Endothelial cell of umbilical vein (primary cell): Measurements from ENCODE around the gene TIRAP.

Source experiments
- EZH2 ChIP-seq: IDR thresholded peaks from 2 replicates; pipeline ENCODE4 v1.6.1; 2012; ENCODE audit warnings: borderline replicate concordance, low read depth, mild to moderate bottlenecking, moderate library complexity, low read length, inconsistent platforms; ENCODE audit not compliant: severe bottlenecking
- GATA2 ChIP-seq: IDR thresholded peaks from 2 replicates; pipeline ENCODE4 v1.7.0; 2011; ENCODE audit warnings: low read depth, mild to moderate bottlenecking, moderate library complexity, mixed read lengths, low read length; ENCODE audit not compliant: insufficient read length, insufficient read depth
- JUN ChIP-seq: IDR thresholded peaks from 2 replicates; pipeline ENCODE4 v1.6.1; 2011; ENCODE audit warnings: borderline replicate concordance, low read depth; ENCODE audit not compliant: insufficient read length, insufficient read depth
- MYC ChIP-seq: IDR thresholded peaks from one replicate; pipeline ENCODE4 v1.6.1; 2011; ENCODE audit warnings: mild to moderate bottlenecking, low read depth, low read length
- POLR2A ChIP-seq: IDR thresholded peaks from 2 replicates; pipeline ENCODE4 v1.6.1; 2012; ENCODE audit warnings: low read depth, mild to moderate bottlenecking, control low read depth, low read length
- POLR2AphosphoS5 ChIP-seq: IDR thresholded peaks from 2 replicates; pipeline ENCODE4 v1.6.1; 2012; ENCODE audit warnings: low read depth, mild to moderate bottlenecking, control low read depth, low read length, moderate library complexity; ENCODE audit not compliant: insufficient read depth
- TF ChIP-seq, protein P1 (sequence below), 2 donors: IDR thresholded peaks; 1 replicate in 1 of 2; 2 replicates in 1 of 2; pipeline ENCODE4 v1.5.1; 2011; ENCODE audit warnings: low read length in 2 of 2, mild to moderate bottlenecking in 2 of 2, moderate library complexity in 2 of 2, control low read depth in 1 of 2, inconsistent platforms in 1 of 2, low read depth in 1 of 2; ENCODE audit not compliant: insufficient read depth in 1 of 2; ENCODE audit errors: extremely low read depth in 1 of 2
- TF ChIP-seq, protein P2 (sequence below): IDR thresholded peaks from 2 replicates; pipeline ENCODE4 v1.6.1; 2011; ENCODE audit not compliant: insufficient read depth, insufficient read length

DNA sequence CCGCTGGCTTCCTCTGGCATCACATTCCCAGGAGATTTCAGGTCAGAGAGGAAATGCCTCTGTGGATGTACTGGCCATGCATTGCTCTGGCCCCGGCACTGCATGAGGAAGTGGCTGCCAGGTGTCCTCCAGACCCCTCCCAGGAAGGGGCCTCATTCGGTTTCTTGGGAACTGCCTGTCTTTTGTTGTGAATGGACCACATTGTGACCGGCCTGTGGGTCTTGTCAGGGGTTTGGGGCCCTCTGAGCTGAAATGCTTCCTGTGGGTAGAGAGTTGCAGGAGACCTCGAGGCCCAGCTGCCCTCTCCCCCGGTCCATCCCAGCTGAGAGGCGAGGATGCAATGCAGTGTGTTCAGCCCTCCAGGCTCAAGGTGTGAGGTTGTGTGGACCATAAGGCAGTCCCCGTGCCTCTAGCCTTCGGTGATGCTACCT is 53.8 kb downstream of the TIRAP start:
- TF ChIP-seq, protein P1, sequence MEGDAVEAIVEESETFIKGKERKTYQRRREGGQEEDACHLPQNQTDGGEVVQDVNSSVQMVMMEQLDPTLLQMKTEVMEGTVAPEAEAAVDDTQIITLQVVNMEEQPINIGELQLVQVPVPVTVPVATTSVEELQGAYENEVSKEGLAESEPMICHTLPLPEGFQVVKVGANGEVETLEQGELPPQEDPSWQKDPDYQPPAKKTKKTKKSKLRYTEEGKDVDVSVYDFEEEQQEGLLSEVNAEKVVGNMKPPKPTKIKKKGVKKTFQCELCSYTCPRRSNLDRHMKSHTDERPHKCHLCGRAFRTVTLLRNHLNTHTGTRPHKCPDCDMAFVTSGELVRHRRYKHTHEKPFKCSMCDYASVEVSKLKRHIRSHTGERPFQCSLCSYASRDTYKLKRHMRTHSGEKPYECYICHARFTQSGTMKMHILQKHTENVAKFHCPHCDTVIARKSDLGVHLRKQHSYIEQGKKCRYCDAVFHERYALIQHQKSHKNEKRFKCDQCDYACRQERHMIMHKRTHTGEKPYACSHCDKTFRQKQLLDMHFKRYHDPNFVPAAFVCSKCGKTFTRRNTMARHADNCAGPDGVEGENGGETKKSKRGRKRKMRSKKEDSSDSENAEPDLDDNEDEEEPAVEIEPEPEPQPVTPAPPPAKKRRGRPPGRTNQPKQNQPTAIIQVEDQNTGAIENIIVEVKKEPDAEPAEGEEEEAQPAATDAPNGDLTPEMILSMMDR (IDR thresholded peaks at IDR 0.05; ENCODE audit: extremely low read depth in 1 of 2, insufficient read depth in 1 of 2, low read depth in 1 of 2, low read length in 2 of 2) = no peak
- TF ChIP-seq GATA2 = no peak
- TF ChIP-seq POLR2AphosphoS5 = peak; percentile 81
- TF ChIP-seq JUN = no peak
- TF ChIP-seq, protein P2, sequence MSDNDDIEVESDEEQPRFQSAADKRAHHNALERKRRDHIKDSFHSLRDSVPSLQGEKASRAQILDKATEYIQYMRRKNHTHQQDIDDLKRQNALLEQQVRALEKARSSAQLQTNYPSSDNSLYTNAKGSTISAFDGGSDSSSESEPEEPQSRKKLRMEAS = no peak
- no peak for TF ChIP-seq EZH2
- TF ChIP-seq POLR2A = peak; percentile 48
- TF ChIP-seq MYC = no peak
